HEK293 (cell line): Measurements from ENCODE around the gene ZNF266.

Experiments used
- CTCF ChIA-PET: fragments of 350-600 bp; formaldehyde crosslinking; extraction: SDS; loops from one replicate; lab custom pipeline; 2021; ENCODE audit warnings: antibody characterized with exemption; lab: Yijun Ruan, JAX
- POLR2A ChIA-PET: fragments of 300-600 bp; formaldehyde crosslinking; extraction: SDS; loops from one replicate; lab custom pipeline; 2020; ENCODE audit warnings: antibody characterized with exemption, inconsistent platforms; lab: Yijun Ruan, JAX
- H3K27ac ChIP-seq: fragments of 200-500 bp; sonication (Bioruptor generic); 2 replicates; pipeline ENCODE4 v1.5.1; 2014; ENCODE audit warnings: low read depth, low read length, control low read depth, inconsistent platforms; ENCODE audit errors: extremely low read depth
- H3K36me3 ChIP-seq, 2 experiments: fragments of 200-500 bp in 1 of 2; sonication (Bioruptor generic) in 1 of 2; 1 replicate in 1 of 2; 2 replicates in 1 of 2; pipeline ENCODE4 v1.5.1; 2014 to 2017; ENCODE audit warnings: inconsistent platforms in 2 of 2, low read length in 2 of 2; ENCODE audit not compliant: control insufficient read depth in 2 of 2, insufficient read depth in 1 of 2
- H3K4me1 ChIP-seq: fragments of 200-500 bp; sonication (Bioruptor generic); 2 replicates; pipeline ENCODE4 v1.5.1; 2014; ENCODE audit warnings: mild to moderate bottlenecking, low read length, inconsistent platforms; ENCODE audit not compliant: control insufficient read depth, insufficient read depth
- H3K4me3 ChIP-seq: 2 replicates; pipeline ENCODE4 v1.5.1; 2011; ENCODE audit warnings: low read depth, mild to moderate bottlenecking, control low read depth, low read length, moderate library complexity
- H3K9me3 ChIP-seq: fragments of 200-500 bp; sonication (Bioruptor generic); 2 replicates; pipeline ENCODE4 v1.5.1; 2014; ENCODE audit warnings: low read depth, low read length, inconsistent platforms; ENCODE audit not compliant: control insufficient read depth, insufficient read depth
- OVOL3 ChIP-seq: fragments of 450-650 bp; formaldehyde crosslinking; IDR thresholded peaks from 2 replicates; pipeline ENCODE4 v1.5.1; 2016; ENCODE audit warnings: missing biosample characterization, missing genetic modification characterization
- SCRT1 ChIP-seq: fragments of 450-650 bp; formaldehyde crosslinking; IDR thresholded peaks from 2 replicates; pipeline ENCODE4 v1.5.1; 2016; ENCODE audit warnings: missing biosample characterization, missing genetic modification characterization, borderline replicate concordance
- SETDB1 ChIP-seq: IDR thresholded peaks from one replicate; pipeline ENCODE4 v1.6.1; 2017; ENCODE audit warnings: mild to moderate bottlenecking, low read length, moderate library complexity, mixed read lengths; ENCODE audit not compliant: insufficient read length
- TRIM28 ChIP-seq: IDR thresholded peaks from 2 replicates; pipeline ENCODE4 v1.6.1; 2011; ENCODE audit warnings: low read length, control low read depth, borderline replicate concordance
- WT1 ChIP-seq: fragments of 450-650 bp; formaldehyde crosslinking; IDR thresholded peaks from 2 replicates; pipeline ENCODE4 v1.5.1; 2016; ENCODE audit warnings: missing biosample characterization, missing genetic modification characterization
- ZBTB21 ChIP-seq: fragments of 450-650 bp; formaldehyde crosslinking; IDR thresholded peaks from 2 replicates; pipeline ENCODE4 v1.5.1; 2017; ENCODE audit warnings: missing biosample characterization, missing genetic modification characterization
- ZBTB48 ChIP-seq: fragments of 450-650 bp; formaldehyde crosslinking; IDR thresholded peaks from 2 replicates; pipeline ENCODE4 v1.5.1; 2016; ENCODE audit warnings: missing biosample characterization, missing genetic modification characterization
- ZNF155 ChIP-seq: fragments of 450-650 bp; formaldehyde crosslinking; IDR thresholded peaks from 2 replicates; pipeline ENCODE4 v1.5.1; 2016; ENCODE audit warnings: missing biosample characterization, missing genetic modification characterization
- ZNF175 ChIP-seq: fragments of 450-650 bp; formaldehyde crosslinking; IDR thresholded peaks from 2 replicates; pipeline ENCODE4 v1.5.1; 2016; ENCODE audit warnings: missing biosample characterization, missing genetic modification characterization
- ZNF274 ChIP-seq, 2 experiments: fragments of 200-500 bp in 1 of 2; fragments of 450-650 bp in 1 of 2; sonication (Bioruptor generic) in 1 of 2; formaldehyde crosslinking in 1 of 2; IDR thresholded peaks; 2 replicates each; pipeline versions ENCODE4 v1.5.1 to v1.6.1; 2014 to 2016; ENCODE audit warnings: borderline replicate concordance in 1 of 2, inconsistent platforms in 1 of 2, low read length in 1 of 2, missing biosample characterization in 1 of 2, missing genetic modification characterization in 1 of 2
- ZNF514 ChIP-seq: fragments of 450-650 bp; formaldehyde crosslinking; IDR thresholded peaks from 2 replicates; pipeline ENCODE4 v1.5.1; 2016; ENCODE audit warnings: missing biosample characterization, missing genetic modification characterization
- ZNF548 ChIP-seq: fragments of 450-650 bp; formaldehyde crosslinking; IDR thresholded peaks from 2 replicates; pipeline ENCODE4 v1.5.1; 2016; ENCODE audit warnings: missing biosample characterization, missing genetic modification characterization
- ZNF571 ChIP-seq: fragments of 450-650 bp; formaldehyde crosslinking; IDR thresholded peaks from 2 replicates; pipeline ENCODE4 v1.5.0; 2017; ENCODE audit warnings: missing biosample characterization, missing genetic modification characterization
- ZNF664 ChIP-seq: fragments of 450-650 bp; formaldehyde crosslinking; IDR thresholded peaks from 2 replicates; pipeline ENCODE4 v1.5.1; 2016; ENCODE audit warnings: missing biosample characterization, missing genetic modification characterization
- ZNF76 ChIP-seq: fragments of 450-650 bp; formaldehyde crosslinking; IDR thresholded peaks from 2 replicates; pipeline ENCODE4; 2016; ENCODE audit warnings: low read depth, missing biosample characterization, missing genetic modification characterization, borderline replicate concordance
- ZNF776 ChIP-seq: fragments of 450-650 bp; formaldehyde crosslinking; IDR thresholded peaks from 2 replicates; pipeline ENCODE4 v1.5.0; 2017; ENCODE audit warnings: missing biosample characterization, missing genetic modification characterization, borderline replicate concordance
- ZNF843 ChIP-seq: fragments of 450-650 bp; formaldehyde crosslinking; IDR thresholded peaks from 2 replicates; pipeline ENCODE4 v1.5.1; 2016; ENCODE audit warnings: missing biosample characterization, missing genetic modification characterization
- TF ChIP-seq, protein P1 (sequence below): fragments of 450-650 bp; formaldehyde crosslinking; IDR thresholded peaks from 2 replicates; pipeline ENCODE4 v1.5.1; 2016; ENCODE audit warnings: missing biosample characterization, missing genetic modification characterization

Gene ZNF266

DNA sequence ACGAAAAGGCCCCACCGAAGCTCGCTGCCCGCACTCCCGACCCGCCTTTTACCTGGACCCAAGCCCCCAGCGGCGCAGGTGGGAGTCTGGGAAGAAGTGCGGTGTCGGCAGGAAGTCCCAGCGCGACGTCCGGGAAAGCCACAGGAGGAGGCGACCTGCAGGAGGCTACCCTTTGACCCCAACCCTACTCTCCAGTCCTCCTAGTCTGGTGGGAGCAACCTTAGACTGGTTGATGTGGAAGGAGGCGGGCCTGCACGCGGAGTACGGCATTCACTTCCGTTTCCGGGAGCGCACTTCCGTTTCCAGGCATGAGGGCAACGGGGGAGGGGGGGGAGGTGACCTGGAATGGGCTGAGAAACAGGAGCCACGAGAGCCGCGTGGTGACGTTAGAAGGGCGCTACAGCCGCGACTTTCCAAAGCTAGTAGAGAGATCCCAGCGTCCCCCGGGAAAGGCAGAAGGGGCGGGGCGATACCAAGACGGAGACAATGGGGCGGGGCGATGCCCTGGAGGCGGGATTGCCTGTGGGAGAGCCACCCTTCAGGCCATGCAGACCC is 28.5 kb downstream of the ZNF266 start (continued):
- TF ChIP-seq ZBTB21 (tag by site-specific recombination): peak; percentile 88

DNA sequence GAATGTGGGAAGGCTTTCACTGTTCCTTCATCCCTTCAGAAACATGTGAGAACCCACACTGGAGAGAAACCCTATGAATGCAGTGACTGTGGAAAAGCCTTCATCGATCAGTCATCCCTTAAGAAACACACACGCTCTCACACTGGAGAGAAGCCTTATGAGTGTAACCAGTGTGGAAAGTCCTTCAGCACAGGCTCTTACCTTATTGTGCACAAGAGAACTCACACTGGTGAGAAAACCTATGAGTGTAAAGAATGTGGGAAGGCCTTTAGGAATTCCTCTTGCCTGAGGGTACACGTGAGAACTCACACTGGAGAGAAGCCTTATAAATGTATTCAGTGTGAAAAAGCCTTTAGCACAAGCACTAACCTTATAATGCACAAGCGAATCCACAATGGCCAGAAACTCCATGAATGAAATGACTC is 54.0 kb downstream of the ZNF266 start:
- no peak overlapping the region for H3K4me3 ChIP-seq
- peaks cover 6 to 73% of the 10 kb centered on the region in 2 experiments for H3K36me3 ChIP-seq
- TF ChIP-seq ZNF76 (tag by site-specific recombination) (no peak), OVOL3 (tag by site-specific recombination) (no peak), ZNF514 (tag by site-specific recombination) (no peak), TRIM28 (peak; percentile 100), ZNF274 (IDR thresholded peaks at IDR 0.05; ENCODE audit: low read length) (peak; percentile 92), ZNF274 (tag by site-specific recombination; IDR thresholded peaks at IDR 0.05; ENCODE audit: borderline replicate concordance) (peak; percentile 97), ZNF776 (tag by site-specific recombination) (no peak), SETDB1 (peak; percentile 99), ZNF155 (no peak), ZNF571 (tag by site-specific recombination) (no peak), ZNF175 (tag by site-specific recombination) (no peak)
- TF ChIP-seq, protein P1, sequence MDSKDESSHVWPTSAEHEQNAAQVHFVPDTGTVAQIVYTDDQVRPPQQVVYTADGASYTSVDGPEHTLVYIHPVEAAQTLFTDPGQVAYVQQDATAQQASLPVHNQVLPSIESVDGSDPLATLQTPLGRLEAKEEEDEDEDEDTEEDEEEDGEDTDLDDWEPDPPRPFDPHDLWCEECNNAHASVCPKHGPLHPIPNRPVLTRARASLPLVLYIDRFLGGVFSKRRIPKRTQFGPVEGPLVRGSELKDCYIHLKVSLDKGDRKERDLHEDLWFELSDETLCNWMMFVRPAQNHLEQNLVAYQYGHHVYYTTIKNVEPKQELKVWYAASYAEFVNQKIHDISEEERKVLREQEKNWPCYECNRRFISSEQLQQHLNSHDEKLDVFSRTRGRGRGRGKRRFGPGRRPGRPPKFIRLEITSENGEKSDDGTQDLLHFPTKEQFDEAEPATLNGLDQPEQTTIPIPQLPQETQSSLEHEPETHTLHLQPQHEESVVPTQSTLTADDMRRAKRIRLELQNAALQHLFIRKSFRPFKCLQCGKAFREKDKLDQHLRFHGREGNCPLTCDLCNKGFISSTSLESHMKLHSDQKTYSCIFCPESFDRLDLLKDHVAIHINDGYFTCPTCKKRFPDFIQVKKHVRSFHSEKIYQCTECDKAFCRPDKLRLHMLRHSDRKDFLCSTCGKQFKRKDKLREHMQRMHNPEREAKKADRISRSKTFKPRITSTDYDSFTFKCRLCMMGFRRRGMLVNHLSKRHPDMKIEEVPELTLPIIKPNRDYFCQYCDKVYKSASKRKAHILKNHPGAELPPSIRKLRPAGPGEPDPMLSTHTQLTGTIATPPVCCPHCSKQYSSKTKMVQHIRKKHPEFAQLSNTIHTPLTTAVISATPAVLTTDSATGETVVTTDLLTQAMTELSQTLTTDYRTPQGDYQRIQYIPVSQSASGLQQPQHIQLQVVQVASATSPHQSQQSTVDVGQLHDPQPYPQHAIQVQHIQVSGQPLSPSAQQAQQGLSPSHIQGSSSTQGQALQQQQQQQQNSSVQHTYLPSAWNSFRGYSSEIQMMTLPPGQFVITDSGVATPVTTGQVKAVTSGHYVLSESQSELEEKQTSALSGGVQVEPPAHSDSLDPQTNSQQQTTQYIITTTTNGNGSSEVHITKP (tag by site-specific recombination): no peak
- TF ChIP-seq, all 188 proteins: peak for 3
- H3K4me1 ChIP-seq: no peaks in the 10 kb centered on the region
- H3K9me3 ChIP-seq: peaks cover 2% of the 10 kb centered on the region; the same call in 1 of the 2 replicates
- POLR2A ChIA-PET: no interaction called here
- CTCF ChIA-PET: no interaction called here
- H3K27ac ChIP-seq: no peak overlapping the region

DNA sequence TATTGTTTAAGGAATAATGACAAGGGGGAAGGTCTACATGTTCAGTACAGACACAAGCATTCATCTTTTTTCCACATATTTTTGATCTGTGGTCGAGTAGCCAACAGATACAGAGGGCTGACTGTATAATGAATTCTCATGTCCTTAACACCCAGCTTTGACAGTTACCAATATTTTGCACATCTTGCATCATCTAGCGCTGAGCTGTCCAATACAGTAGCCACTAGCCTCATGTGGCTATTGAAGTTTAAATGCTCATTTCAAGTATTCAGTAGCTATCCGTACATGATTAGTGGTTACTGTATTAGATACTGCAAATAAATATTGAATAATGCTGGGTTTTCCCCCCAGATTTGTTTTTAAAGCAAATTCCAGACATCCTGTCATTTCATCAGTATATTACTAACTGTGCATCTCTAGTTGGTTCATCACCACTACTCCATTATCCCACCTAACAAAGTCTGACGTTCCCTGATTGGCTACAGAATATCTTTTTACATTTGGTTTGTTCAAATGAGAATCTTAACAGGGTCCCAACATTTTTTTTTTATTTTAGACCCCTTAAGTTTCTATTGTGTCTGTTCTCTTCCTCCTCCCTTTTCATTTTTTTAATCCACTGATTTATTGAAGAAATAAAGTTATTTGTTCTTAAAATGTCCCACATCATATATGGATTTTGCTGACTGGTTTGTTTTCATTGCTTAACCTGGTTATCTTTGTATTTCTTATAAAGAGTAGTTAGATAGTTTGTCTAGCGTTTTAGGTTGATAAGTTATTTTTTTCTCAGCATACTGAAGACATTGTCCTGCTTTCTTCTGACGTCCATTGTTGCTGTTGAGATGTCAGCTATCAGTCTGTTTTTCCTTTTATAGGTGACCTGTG is 64.4 kb downstream of the ZNF266 start:
- H3K4me1 ChIP-seq: no peaks in the 10 kb centered on the region
- TF ChIP-seq ZBTB48 (tag by site-specific recombination) (no peak), SCRT1 (tag by site-specific recombination) (no peak), ZNF548 (tag by site-specific recombination) (no peak), ZNF664 (tag by site-specific recombination) (no peak), ZNF843 (no peak), WT1 (tag by site-specific recombination) (no peak)
- TF ChIP-seq, all 188 proteins: peak for 0
- CTCF ChIA-PET: no interaction called here
- Histone ChIP-seq H3K4me3 (no peak overlapping the region), H3K27ac (no peak overlapping the region), H3K36me3 (peaks cover 0 to 14% of the 10 kb centered on the region in 2 experiments; a peak in 2 of 3 replicates), H3K9me3 (no peaks in the 10 kb centered on the region; the same call in 1 of the 2 replicates)
- POLR2A ChIA-PET: no interaction called here
